ENCODE measurements around the gene SHISA7. TPM values are rescaled to one million over a fixed set of nuclear protein-coding genes. Genes with fewer than 3 reads are reported as not detected.
A peak's percentile ranks its signal among the peaks of the same experiment; 100 is the strongest.

Gene SHISA7
- total RNA-seq, 1 experiment from 2014 or later: not detected

GRCh38 chr19:55467236-55468053 lies 24.3 kb upstream of the SHISA7 start:
- DNase-seq: peak; percentile 91
- no peaks in the 10 kb centered on the region for H3K36me3 ChIP-seq (ENCODE audit: insufficient read depth, low read length)
- H3K4me3 ChIP-seq (ENCODE audit: low read length): no peak overlapping the region
- no peak overlapping the region for H3K27ac ChIP-seq (ENCODE audit: low read length)
- H3K4me2 ChIP-seq (ENCODE audit: low read depth, low read length, poor library complexity, severe bottlenecking): no peak overlapping the region
- H2AFZ ChIP-seq (ENCODE audit: low read length): no peak overlapping the region
- no peaks in the 10 kb centered on the region for H3K27me3 ChIP-seq (ENCODE audit: low read length)
- H3K9me2 ChIP-seq (replicated peaks; ENCODE audit: insufficient read depth, low read length): no peaks in the 10 kb centered on the region
- H3K9ac ChIP-seq (ENCODE audit: low read length): no peak overlapping the region
- no peaks in the 10 kb centered on the region for H4K20me1 ChIP-seq (ENCODE audit: insufficient read depth, low read depth, low read length)
- peaks cover 3% of the 10 kb centered on the region for H3K4me1 ChIP-seq (ENCODE audit: low read length)
- no peaks in the 10 kb centered on the region for H3K79me2 ChIP-seq (ENCODE audit: low read length)
- H3K9me3 ChIP-seq (ENCODE audit: low read length): no peaks in the 10 kb centered on the region

DNA sequence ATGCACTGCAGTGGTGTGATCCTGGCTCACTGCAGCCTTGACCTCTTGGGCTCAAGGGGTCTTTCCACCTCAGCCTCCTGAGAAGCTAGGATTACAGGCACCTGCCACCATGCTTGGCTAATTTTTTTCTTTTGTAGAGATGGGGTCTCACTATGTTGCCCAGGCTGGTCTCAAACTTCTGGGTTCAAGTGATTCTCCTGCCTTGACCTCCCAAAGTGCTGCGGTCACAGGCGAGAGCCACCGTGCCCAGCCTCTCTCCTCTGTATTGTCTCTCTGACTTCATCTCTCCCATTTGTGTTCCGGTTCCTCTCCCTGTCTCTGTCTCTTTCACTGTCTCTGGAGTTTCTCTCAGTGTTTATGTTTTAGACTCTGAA lies 23.1 kb upstream of the SHISA7 start:
- no peak overlapping the region for H3K4me2 ChIP-seq (ENCODE audit: low read depth, low read length, poor library complexity, severe bottlenecking)
- H3K9me2 ChIP-seq (replicated peaks; ENCODE audit: insufficient read depth, low read length): no peaks in the 10 kb centered on the region
- peaks cover 11% of the 10 kb centered on the region for H3K4me1 ChIP-seq (ENCODE audit: low read length)
- H3K4me3 ChIP-seq (ENCODE audit: low read length): no peak overlapping the region
- no peak overlapping the region for H3K27ac ChIP-seq (ENCODE audit: low read length)
- H3K9ac ChIP-seq (ENCODE audit: low read length): no peak overlapping the region
- H3K79me2 ChIP-seq (ENCODE audit: low read length): peaks cover under 1% of the 10 kb centered on the region; the same call in 1 of the 2 replicates
- H3K27me3 ChIP-seq (ENCODE audit: low read length): no peaks in the 10 kb centered on the region
- H3K36me3 ChIP-seq (ENCODE audit: insufficient read depth, low read length): no peaks in the 10 kb centered on the region
- H3K9me3 ChIP-seq (ENCODE audit: low read length): no peaks in the 10 kb centered on the region
- no peaks in the 10 kb centered on the region for H4K20me1 ChIP-seq (ENCODE audit: insufficient read depth, low read depth, low read length)
- DNase-seq: no peak
- H2AFZ ChIP-seq (ENCODE audit: low read length): no peak overlapping the region

DNA sequence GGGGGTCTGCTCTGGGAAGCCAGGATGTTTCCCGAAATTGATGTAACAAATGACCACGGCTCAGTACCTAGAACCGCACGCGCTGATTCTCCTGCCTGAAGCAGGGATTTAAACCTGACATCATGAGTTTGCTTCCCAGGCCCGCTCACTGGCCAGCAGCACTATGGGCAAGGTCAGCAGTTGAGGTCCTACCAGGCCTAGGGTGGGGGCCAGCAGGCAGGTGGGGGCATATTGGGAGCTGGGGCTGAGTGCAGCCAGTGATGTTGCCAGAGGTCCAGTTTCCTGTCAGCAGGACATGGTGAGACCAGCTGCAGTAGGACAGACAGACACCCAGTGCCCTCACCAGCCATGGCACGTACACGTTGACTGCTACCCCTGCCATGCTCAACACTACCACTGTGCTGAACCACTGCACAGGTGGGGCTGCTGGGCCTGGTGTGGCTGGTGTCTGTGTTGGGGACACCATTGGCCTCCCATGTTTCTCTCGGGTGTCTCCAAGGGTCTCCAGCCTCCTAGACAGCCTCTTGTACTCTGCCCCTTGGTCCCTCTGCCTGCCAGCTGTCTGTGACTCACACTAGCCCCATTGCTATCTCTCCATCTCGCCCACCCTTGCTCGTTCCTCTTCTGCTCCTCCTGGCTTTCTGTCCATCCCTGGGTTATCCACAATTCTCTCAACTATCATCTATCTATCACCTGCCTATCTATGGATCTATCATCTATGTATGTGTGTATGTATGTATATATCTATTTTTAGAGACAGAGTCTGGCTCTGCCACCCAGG lies 22.6 kb upstream of the SHISA7 start:
- no peak overlapping the region for H3K4me2 ChIP-seq (ENCODE audit: low read depth, low read length, poor library complexity, severe bottlenecking)
- DNase-seq: no peak
- H3K4me1 ChIP-seq (ENCODE audit: low read length): peaks cover 16% of the 10 kb centered on the region
- H3K4me3 ChIP-seq (ENCODE audit: low read length): no peak overlapping the region
- no peaks in the 10 kb centered on the region for H3K9me3 ChIP-seq (ENCODE audit: low read length)
- no peak overlapping the region for H2AFZ ChIP-seq (ENCODE audit: low read length)
- no peaks in the 10 kb centered on the region for H4K20me1 ChIP-seq (ENCODE audit: insufficient read depth, low read depth, low read length)
- H3K27ac ChIP-seq (ENCODE audit: low read length): no peak overlapping the region
- H3K27me3 ChIP-seq (ENCODE audit: low read length): no peaks in the 10 kb centered on the region
- no peak overlapping the region for H3K9ac ChIP-seq (ENCODE audit: low read length)
- H3K79me2 ChIP-seq (ENCODE audit: low read length): peaks cover 5% of the 10 kb centered on the region
- no peaks in the 10 kb centered on the region for H3K36me3 ChIP-seq (ENCODE audit: insufficient read depth, low read length)
- no peaks in the 10 kb centered on the region for H3K9me2 ChIP-seq (replicated peaks; ENCODE audit: insufficient read depth, low read length)

GRCh38 chr19:55464662-55465054 lies 21.6 kb upstream of the SHISA7 start, which contains the start of gene C19orf85:
Gene C19orf85, minus strand, starts transcription at chr19:55464751. Its CDS starts 197 bp downstream, at chr19:55464554.
- Histone ChIP-seq H3K9ac (ENCODE audit: low read length) (no peak within 1 kb of the TSS), H3K27ac (ENCODE audit: low read length) (no peak within 1 kb of the TSS), H2AFZ (ENCODE audit: low read length) (no peak within 1 kb of the TSS), H3K27me3 (ENCODE audit: low read length) (no peaks in the 10 kb centered on the region), H3K4me1 (ENCODE audit: low read length) (peaks cover 21% of the 10 kb centered on the region), H3K4me2 (ENCODE audit: low read depth, low read length, poor library complexity, severe bottlenecking) (no peak within 1 kb of the TSS), H3K4me3 (ENCODE audit: low read length) (no peak within 1 kb of the TSS), H3K9me2 (replicated peaks; ENCODE audit: insufficient read depth, low read length) (no peaks in the 10 kb centered on the region), H3K79me2 (ENCODE audit: low read length) (peaks cover 15% of the 10 kb centered on the region), H4K20me1 (ENCODE audit: insufficient read depth, low read depth, low read length) (no peaks in the 10 kb centered on the region), H3K9me3 (ENCODE audit: low read length) (no peaks in the 10 kb centered on the region), H3K36me3 (ENCODE audit: insufficient read depth, low read length) (no peaks in the 10 kb centered on the region)
- DNase-seq: no peak

DNA sequence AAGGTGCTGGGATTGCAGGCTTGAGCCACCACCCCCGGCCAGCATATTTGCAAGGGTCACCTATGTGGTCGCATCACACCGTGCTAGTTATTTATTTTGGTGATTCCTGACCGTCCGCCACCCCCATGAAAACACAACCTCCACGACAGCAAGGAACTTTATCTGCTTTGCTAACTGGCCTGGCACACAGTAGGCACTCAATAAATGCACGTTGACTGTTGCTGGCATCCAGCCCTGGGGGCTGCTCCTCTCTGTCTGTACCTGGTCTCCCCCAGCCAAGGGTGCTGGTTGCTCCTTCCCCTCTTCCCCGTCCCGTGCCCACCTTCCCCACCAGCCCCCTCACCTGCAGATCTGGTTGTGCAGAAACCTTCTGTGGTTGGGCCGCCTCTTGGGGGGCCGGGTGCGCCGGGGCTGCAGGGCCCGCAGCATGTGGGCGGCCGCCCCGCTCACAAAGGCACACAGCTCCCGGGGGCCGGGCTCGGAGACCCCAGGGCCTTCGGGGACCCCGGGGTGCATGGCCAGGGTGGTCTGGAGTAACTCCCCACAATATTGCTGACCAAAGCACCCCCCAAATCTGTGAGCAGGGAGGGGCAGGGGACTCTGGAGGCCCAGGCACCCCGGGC lies 21.1 kb upstream of the SHISA7 start:
- Histone ChIP-seq H3K79me2 (ENCODE audit: low read length) (peaks cover 20% of the 10 kb centered on the region), H3K27me3 (ENCODE audit: low read length) (no peaks in the 10 kb centered on the region), H3K9me3 (ENCODE audit: low read length) (no peaks in the 10 kb centered on the region), H3K9ac (ENCODE audit: low read length) (no peak overlapping the region), H2AFZ (ENCODE audit: low read length) (no peak overlapping the region), H3K4me1 (ENCODE audit: low read length) (peaks cover 21% of the 10 kb centered on the region), H3K27ac (ENCODE audit: low read length) (no peak overlapping the region), H3K36me3 (ENCODE audit: insufficient read depth, low read length) (no peaks in the 10 kb centered on the region), H3K4me2 (ENCODE audit: low read depth, low read length, poor library complexity, severe bottlenecking) (no peak overlapping the region), H3K9me2 (replicated peaks; ENCODE audit: insufficient read depth, low read length) (no peaks in the 10 kb centered on the region), H3K4me3 (ENCODE audit: low read length) (no peak overlapping the region), H4K20me1 (ENCODE audit: insufficient read depth, low read depth, low read length) (no peaks in the 10 kb centered on the region)
- no peak for DNase-seq

DNA sequence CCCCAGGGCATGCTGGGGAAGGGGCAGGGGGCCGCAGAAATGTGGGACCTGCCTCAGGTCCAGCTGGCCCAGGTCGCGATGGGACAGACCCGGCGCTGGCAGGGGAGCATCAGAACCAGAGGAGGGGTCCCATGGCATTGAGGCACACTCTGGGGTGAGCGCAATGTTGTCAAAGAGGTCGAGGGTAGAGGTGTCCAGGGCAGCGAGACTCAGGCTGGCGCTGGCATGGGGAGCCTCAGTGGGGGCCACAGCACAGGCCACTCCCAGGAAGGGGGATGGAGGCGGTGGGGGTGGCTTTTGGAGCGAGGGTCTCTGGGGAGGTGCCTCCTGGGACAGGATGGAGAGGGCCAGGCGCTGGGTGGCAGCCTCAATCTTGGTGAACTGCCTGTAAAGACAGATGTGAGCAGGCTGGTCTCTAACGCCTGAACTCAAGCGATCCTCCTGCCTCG lies 20.5 kb upstream of the SHISA7 start:
- Histone ChIP-seq H3K4me1 (ENCODE audit: low read length) (peaks cover 21% of the 10 kb centered on the region), H3K79me2 (ENCODE audit: low read length) (peaks cover 23% of the 10 kb centered on the region), H3K27ac (ENCODE audit: low read length) (no peak overlapping the region), H3K9ac (ENCODE audit: low read length) (no peak overlapping the region), H2AFZ (ENCODE audit: low read length) (no peak overlapping the region), H4K20me1 (ENCODE audit: insufficient read depth, low read depth, low read length) (no peaks in the 10 kb centered on the region), H3K9me3 (ENCODE audit: low read length) (no peaks in the 10 kb centered on the region), H3K4me2 (ENCODE audit: low read depth, low read length, poor library complexity, severe bottlenecking) (no peak overlapping the region), H3K36me3 (ENCODE audit: insufficient read depth, low read length) (no peaks in the 10 kb centered on the region), H3K4me3 (ENCODE audit: low read length) (no peak overlapping the region), H3K9me2 (replicated peaks; ENCODE audit: insufficient read depth, low read length) (no peaks in the 10 kb centered on the region), H3K27me3 (ENCODE audit: low read length) (no peaks in the 10 kb centered on the region)
- no peak for DNase-seq

GRCh38 chr19:55462722-55463121 lies 19.6 kb upstream of the SHISA7 start:
- Histone ChIP-seq H3K27ac (ENCODE audit: low read length) (no peak overlapping the region), H3K9me3 (ENCODE audit: low read length) (no peaks in the 10 kb centered on the region), H3K4me2 (ENCODE audit: low read depth, low read length, poor library complexity, severe bottlenecking) (no peak overlapping the region), H3K36me3 (ENCODE audit: insufficient read depth, low read length) (no peaks in the 10 kb centered on the region), H3K9me2 (replicated peaks; ENCODE audit: insufficient read depth, low read length) (no peaks in the 10 kb centered on the region), H2AFZ (ENCODE audit: low read length) (no peak overlapping the region), H3K4me3 (ENCODE audit: low read length) (no peak overlapping the region), H3K4me1 (ENCODE audit: low read length) (peaks cover 18% of the 10 kb centered on the region), H4K20me1 (ENCODE audit: insufficient read depth, low read depth, low read length) (no peaks in the 10 kb centered on the region), H3K79me2 (ENCODE audit: low read length) (peaks cover 26% of the 10 kb centered on the region), H3K27me3 (ENCODE audit: low read length) (no peaks in the 10 kb centered on the region), H3K9ac (ENCODE audit: low read length) (no peak overlapping the region)
- DNase-seq: no peak

Data from Karpas-422 (cell line).